Measurements from ENCODE around the gene DNAJC5. TPM values are rescaled to one million over a fixed set of nuclear protein-coding genes. Genes with fewer than 3 reads are reported as not detected.

DNAJC5 gene
- total RNA-seq, 2 experiments from 2014 or later: 32.2 to 32.5 TPM

GRCh38 chr20:63886054-63886419 lies 8.9 kb upstream of the DNAJC5 start:
- Mint-ChIP-seq H3K27me3 (no peaks in the 10 kb centered on the region), H3K4me1 (ENCODE audit: low read depth) (no peaks in the 10 kb centered on the region), H3K27ac (no peak overlapping the region), H3K36me3 (ENCODE audit: low read depth) (peaks cover 16% of the 10 kb centered on the region), H3K4me3 (no peak overlapping the region), H3K9me3 (no peaks in the 10 kb centered on the region)
- CTCF ChIA-PET: no interaction called here
- TF ChIP-seq, protein P1, sequence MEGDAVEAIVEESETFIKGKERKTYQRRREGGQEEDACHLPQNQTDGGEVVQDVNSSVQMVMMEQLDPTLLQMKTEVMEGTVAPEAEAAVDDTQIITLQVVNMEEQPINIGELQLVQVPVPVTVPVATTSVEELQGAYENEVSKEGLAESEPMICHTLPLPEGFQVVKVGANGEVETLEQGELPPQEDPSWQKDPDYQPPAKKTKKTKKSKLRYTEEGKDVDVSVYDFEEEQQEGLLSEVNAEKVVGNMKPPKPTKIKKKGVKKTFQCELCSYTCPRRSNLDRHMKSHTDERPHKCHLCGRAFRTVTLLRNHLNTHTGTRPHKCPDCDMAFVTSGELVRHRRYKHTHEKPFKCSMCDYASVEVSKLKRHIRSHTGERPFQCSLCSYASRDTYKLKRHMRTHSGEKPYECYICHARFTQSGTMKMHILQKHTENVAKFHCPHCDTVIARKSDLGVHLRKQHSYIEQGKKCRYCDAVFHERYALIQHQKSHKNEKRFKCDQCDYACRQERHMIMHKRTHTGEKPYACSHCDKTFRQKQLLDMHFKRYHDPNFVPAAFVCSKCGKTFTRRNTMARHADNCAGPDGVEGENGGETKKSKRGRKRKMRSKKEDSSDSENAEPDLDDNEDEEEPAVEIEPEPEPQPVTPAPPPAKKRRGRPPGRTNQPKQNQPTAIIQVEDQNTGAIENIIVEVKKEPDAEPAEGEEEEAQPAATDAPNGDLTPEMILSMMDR (IDR thresholded peaks at IDR 0.05): no peak
- intact Hi-C loops (cut with micrococcal nuclease): no loop called here
- POLR2A ChIA-PET: no interaction called here
- no peak for DNase-seq
- no peak for ATAC-seq

DNA sequence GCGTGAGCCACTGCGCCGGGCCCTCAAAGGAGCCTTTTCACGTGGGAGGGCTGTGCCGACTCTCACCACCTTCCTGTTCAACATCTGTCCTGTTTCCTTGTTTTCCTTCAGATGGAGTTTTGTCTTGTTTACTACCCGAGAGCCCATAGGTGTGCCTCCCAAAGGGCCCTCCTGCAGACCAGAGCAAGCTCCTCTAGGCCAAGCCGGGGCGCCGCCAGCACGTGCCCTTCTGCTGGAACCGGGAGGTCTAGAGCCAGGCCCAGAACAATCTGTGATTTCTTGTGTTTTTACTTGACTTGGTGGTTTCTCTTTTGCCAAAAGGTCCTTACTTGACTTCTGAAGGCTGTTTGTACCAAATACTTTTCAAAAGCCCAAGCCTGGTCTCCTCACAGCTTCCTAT lies 8.0 kb upstream of the DNAJC5 start:
- CTCF ChIA-PET: interaction anchor here (1.2 kb wide), 1 partner anchor 12 kb away, joined by 4 read pairs; no protein-coding TSS in a partner anchor
- POLR2A ChIA-PET: interaction anchor here (0.6 kb wide), 1 partner anchor 9 kb away, joined by 4 read pairs; no protein-coding TSS in a partner anchor
- Mint-ChIP-seq H3K9me3 (no peaks in the 10 kb centered on the region), H3K27ac (no peak overlapping the region), H3K36me3 (ENCODE audit: low read depth) (peaks cover 18% of the 10 kb centered on the region), H3K4me3 (no peak overlapping the region), H3K27me3 (no peaks in the 10 kb centered on the region), H3K4me1 (ENCODE audit: low read depth) (no peaks in the 10 kb centered on the region)
- TF ChIP-seq, protein P1 (IDR thresholded peaks at IDR 0.05): no peak
- no peak for DNase-seq
- intact Hi-C loops (cut with micrococcal nuclease): no loop called here
- ATAC-seq: no peak

GRCh38 chr20:63889241-63890200 lies 5.4 kb upstream of the DNAJC5 start:
- TF ChIP-seq, protein P1 (IDR thresholded peaks at IDR 0.05): no peak
- H3K27me3 Mint-ChIP-seq: no peaks in the 10 kb centered on the region
- DNase-seq (no peak), ATAC-seq (no peak)
- no peak overlapping the region for H3K4me3 Mint-ChIP-seq
- no peaks in the 10 kb centered on the region for H3K9me3 Mint-ChIP-seq
- CTCF ChIA-PET: no interaction called here
- peaks cover 4% of the 10 kb centered on the region for H3K4me1 Mint-ChIP-seq (ENCODE audit: low read depth)
- intact Hi-C loops (cut with micrococcal nuclease): no loop called here
- peaks cover 15% of the 10 kb centered on the region for H3K36me3 Mint-ChIP-seq (ENCODE audit: low read depth)
- peak overlapping the region; percentile 50 for H3K27ac Mint-ChIP-seq
- POLR2A ChIA-PET: no interaction called here

DNA sequence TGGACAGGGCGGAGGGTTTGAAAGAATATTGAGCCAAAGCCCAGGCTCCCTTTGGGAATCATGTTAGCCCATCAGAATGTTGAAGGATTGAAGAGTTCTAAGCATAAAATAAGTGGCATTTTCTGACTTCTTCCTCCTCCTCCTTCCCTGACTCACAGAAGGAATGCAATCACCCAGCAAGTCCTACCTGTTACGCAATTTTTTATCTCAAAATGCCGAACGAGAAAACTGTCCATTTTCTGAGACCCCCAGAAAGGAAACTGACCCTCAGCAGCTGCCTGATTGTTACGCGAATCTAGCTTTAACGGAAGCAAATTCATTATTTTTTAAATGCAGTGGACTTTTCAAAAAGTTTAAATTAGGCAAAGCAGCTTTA lies 4.7 kb upstream of the DNAJC5 start:
- ChIA-PET CTCF (no interaction called here), POLR2A (no interaction called here)
- ATAC-seq (no peak), DNase-seq (no peak)
- intact Hi-C loops (cut with micrococcal nuclease): no loop called here
- Mint-ChIP-seq H3K4me1 (ENCODE audit: low read depth) (peaks cover 4% of the 10 kb centered on the region), H3K27ac (no peak overlapping the region), H3K9me3 (no peaks in the 10 kb centered on the region), H3K4me3 (no peak overlapping the region), H3K27me3 (no peaks in the 10 kb centered on the region), H3K36me3 (ENCODE audit: low read depth) (peaks cover 13% of the 10 kb centered on the region)
- TF ChIP-seq, protein P1 (IDR thresholded peaks at IDR 0.05): no peak

- POLR2A ChIA-PET: no interaction called here
- CTCF ChIA-PET: no interaction called here
- intact Hi-C loops (cut with micrococcal nuclease): no loop called here
- Mint-ChIP-seq H3K36me3 (ENCODE audit: low read depth) (peaks cover 13% of the 10 kb centered on the region), H3K27ac (no peak overlapping the region), H3K4me1 (ENCODE audit: low read depth) (peaks cover 4% of the 10 kb centered on the region), H3K9me3 (no peaks in the 10 kb centered on the region), H3K27me3 (no peaks in the 10 kb centered on the region), H3K4me3 (no peak overlapping the region)
- no peak for ATAC-seq
- TF ChIP-seq, protein P1 (IDR thresholded peaks at IDR 0.05): no peak
- no peak for DNase-seq
Observed at GRCh38 chr20:63890616-63891015, 4.3 kb upstream of the DNAJC5 start.

All from activated CD8-positive, alpha-beta T cell treated with anti-CD3 and anti-CD28 coated beads for 36 hours (primary cell).